GM19372 (cell line): ENCODE data around the gene MRPL48.
"Not testable (repeated sequence)": the region's sequence is repeated elsewhere in the genome, so short reads cannot be mapped to it uniquely, and the experiment has no call there.

ENCODE experiments used
- ATAC-seq: cut with Tn5 transposase; IDR thresholded peaks from one replicate; pipeline ENCODE4 v1.9.1; 2021; ENCODE audit warnings: mild to moderate bottlenecking, low read depth, moderate library complexity; ENCODE audit not compliant: unreplicated experiment

The MRPL48 gene

GRCh38 chr11:73833067-73833466 lies 45.4 kb downstream of the MRPL48 start:
- ATAC-seq = no peak

DNA sequence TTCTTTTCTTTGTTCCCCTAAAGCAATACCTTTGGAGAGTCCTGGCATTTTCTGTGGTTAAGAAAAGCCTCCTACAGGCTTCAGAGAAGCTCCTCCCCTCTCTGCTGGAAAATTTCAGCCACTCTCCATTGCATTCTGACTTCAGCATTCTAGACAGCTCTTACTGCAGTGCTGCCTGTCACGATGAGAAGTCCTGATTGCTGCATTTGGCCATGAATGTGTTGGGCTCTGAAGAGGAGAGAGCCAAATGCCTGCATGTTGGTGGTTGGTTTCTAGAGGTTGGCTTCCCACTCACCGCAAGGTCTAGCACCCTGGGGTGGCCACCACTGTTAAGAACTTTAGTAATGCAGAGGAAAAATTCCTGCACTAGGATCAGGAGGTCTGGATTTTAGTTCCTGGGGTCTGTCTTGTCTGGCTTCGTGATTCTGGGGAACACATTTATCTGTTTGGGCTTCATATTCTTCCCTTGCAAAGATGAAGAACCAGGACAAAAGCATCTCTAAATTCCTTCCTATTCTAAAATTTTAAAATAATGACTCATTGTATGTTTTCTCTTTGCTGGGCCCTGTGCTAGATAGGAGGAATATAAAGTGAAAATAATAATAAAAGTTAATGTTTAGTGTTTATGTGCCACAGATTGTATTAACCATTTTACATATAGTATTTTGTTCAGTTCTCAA lies 50.9 kb downstream of the MRPL48 start:
- ATAC-seq = no peak

- ATAC-seq = no peak
Measured at GRCh38 chr11:73839123-73839457, 51.4 kb downstream of the MRPL48 start.

DNA sequence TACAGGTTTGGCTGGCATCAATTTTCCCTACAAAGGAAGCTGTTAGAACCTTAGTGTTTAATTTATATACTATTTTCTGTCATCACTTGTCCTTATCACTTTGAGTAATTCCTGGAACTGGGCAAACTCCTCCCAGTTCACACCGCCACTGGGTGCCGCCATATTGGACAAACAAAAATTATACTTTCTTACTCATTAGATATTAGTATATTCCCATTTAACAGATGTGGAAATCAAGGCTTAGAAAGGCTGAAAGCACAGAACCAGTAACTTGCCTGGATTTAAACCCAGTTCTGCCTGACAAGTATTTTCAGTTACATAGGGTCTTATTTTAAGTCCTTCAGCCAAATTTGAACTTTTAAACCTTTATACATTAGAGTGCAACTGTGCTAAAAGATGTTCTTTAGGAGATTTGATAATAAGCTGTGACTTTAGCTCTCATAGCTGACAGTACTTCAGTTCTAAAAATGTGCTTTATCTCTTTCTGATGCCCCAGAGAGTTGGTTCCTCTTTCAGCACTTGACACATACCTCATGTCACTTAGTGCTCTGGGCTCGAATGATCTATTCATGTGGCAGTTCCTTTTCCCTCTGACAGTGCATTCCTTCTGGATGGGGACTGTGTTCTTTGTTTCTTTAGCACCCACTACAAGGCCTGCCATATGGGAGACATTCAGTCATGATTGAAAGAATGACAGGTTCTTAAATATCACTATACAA lies 63.5 kb downstream of the MRPL48 start:
- no peak for ATAC-seq

DNA sequence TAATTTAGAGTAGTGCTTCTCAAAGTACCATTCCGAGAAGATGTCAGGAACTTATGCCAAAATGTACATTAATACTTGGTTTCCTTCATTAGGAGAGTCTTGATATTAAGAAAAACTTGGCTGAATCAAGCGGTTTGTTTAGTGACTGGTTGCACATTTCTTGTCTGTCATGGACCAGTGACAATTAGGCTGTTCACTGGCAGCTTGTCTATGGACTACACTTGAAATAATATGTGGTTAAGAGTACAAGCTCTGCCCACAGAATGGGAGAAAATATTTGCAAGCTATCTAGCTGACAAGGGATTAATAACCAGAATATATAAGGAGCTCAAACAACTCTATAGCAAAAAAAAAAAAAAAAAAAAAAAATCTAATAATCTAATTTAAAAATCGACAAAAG lies 64.4 kb downstream of the MRPL48 start:
- ATAC-seq = no peak

DNA sequence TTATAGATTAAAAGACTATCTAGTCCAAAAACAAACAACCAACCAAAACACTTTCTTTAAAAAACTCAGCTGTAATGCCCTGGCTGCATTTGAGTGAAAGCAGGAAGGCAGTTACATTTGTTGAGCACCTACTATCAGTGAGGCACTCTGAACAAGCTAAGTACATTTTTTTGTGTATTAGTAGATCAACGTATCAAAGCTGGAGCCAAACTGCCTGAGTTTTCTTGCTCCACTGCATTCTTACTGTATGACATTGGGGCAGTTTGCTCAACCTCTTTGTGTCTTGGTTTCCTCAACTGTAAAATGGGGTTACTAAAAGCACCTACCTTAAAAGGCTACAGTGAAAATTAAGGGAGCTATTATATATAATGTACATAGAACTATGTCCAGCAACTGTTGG lies 67.0 kb downstream of the MRPL48 start:
- ATAC-seq = no peak

- no peak for ATAC-seq
Measured at GRCh38 chr11:73856031-73856567, 68.4 kb downstream of the MRPL48 start.

- ATAC-seq = no peak
Measured at GRCh38 chr11:73859671-73860070, 72.0 kb downstream of the MRPL48 start.

GRCh38 chr11:73860202-73860601 lies 72.5 kb downstream of the MRPL48 start:
- no peak for ATAC-seq

DNA sequence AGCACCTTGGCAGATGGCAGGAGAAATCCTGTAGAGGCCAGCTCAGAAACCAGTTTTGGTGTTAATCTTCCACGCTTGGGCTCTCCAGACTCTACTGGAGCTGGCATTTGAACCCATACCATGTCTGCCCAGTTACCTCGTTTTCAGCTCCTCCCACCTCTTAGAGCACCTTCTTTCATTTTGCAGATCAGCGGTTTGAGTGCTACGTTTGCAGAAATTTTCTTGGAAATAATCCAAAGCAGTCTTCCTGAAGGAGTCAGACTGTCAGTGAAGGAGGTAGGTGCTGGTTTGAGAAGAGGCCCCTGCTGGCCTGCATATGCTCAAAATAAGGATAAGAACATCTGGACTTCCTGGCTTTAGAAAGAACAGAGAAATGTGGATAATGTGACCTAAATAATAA lies 75.3 kb downstream of the MRPL48 start:
- no peak for ATAC-seq

GRCh38 chr11:73866095-73866579 lies 78.5 kb downstream of the MRPL48 start:
- ATAC-seq = no peak

DNA sequence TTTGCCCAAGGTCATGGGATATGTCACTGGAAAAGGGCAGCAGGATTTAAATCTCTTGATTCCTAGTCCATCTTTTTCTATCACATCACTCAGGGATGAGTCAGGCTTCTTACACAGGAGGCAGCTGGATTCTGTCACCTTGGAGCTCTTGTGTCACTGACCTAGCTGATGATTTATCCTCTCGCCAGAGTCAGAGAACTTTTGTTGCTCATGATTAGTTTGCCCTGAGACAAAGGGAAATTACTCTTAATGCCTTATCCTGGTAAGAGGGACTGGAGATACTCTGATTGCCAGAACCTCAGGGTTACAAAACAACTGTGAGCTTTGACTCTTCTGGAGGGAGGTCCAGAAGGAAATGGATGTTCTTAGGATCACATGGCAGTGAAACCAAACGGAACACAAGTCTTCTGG lies 78.9 kb downstream of the MRPL48 start:
- ATAC-seq = no peak

- no peak for ATAC-seq
Measured at GRCh38 chr11:73869332-73869949, 81.8 kb downstream of the MRPL48 start.

DNA sequence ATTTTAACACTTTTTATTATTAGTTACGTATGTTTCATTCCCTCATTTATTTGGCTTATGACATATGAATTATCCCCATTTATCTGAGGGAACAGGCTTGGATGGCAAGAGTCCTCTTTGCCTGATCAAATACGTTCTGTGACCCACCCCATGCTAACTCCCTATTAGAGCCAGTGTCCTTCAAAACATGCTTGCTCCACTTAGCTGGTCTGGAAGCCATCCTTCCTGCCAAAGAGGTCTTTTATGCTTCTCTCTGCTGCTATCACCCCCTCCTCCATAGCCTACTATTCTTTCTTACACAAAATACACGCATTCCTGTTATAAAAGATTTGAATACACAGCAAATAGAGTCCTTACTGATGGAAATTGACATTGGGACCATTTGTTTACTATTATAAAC lies 82.6 kb downstream of the MRPL48 start:
- no peak for ATAC-seq

GRCh38 chr11:73872749-73873357 lies 85.2 kb downstream of the MRPL48 start:
- ATAC-seq = no peak

DNA sequence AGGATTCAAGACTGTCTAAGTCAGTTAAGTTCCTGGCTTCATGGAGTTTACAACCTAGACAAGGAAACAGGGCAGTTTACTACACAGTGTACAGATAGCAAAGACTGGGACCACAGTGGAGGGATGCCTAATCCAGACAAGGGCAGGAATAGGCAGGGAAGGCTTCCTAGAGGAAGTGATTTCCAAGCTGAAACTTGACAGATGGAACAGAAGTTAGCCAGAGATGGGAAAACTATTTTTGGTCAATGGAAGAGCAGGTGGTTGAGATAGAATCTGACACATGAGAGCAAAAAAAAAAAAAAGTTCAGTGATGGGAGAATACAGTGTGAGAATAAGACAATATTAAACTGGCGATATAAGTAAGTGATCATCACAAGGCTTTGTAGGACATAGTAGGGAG lies 87.7 kb downstream of the MRPL48 start:
- ATAC-seq = no peak

GRCh38 chr11:73875840-73876239 lies 88.2 kb downstream of the MRPL48 start:
- no peak for ATAC-seq

DNA sequence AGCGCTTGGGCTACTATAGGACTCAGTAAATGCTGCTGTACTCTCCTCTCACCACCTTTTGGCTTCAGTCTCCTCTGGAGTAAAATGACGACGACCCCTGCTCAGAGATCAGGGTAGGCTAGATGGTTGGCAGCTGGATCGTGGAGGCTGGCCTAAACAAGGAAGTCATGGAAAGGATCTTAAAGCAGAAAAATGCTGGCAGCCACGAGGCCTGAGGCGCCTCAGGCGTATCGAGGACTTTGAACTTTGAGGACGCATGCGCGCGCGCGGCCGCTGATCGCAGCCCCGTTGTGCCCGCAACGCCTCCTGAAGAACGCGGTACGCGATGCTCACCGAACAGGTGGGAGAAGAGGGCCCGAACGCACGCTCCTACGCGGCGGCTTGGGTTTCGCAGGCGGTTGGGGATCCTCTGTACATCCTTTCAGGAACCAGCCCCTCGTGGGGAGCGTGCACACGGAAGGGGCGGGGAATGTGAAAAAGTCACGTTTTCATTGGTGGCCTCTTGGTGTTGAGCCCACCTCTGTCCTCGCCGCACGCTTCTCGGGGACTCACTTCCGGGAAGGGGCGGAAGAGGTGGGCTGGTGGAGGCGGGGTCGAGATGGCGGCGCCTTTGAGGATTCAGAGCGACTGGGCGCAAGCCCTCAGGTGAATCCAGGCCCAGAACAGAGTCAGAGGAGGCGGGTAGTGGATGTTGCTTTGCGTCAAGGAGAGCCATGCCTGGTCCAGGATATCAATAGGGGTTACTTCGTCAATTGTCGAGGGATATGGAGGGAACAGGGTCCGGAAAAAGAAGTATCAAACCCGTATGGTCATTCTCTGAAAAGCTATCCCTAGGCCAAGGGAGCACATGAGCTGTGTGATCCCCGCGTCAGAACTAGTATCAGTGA lies 89.0 kb downstream of the MRPL48 start, which contains the start of the genes COA4 and PAAF1:
Gene COA4, minus strand, starts transcription at position 423 of the 887 bp plus-strand sequence. CDS start 3,468 bp downstream, outside the sequence.
Gene PAAF1, plus strand, starts transcription at position 576 of the 887 bp plus-strand sequence. Its CDS starts 23 bp downstream, at position 599.
- ATAC-seq = peak; percentile 97

GRCh38 chr11:73878771-73879170 lies 91.1 kb downstream of the MRPL48 start:
- no peak for ATAC-seq

DNA sequence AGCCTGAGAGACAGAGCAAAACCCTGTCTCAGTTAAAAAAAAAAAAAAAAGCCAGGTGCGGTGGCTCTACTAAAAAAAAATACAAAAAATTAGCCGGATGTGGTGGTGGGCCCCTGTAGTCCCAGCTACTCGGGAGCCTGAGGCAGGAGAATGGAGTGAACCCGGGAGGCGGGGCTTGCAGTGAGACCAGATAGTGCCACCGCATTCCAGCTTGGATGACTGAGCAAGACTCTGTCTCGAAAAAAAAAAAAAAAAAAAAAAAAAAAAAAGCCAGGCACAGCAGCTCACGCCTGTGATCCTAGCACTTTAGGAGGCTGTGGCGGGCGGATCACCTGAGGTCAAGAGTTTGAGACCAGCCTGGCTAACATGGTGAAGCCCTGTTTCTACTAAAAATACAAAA lies 92.8 kb downstream of the MRPL48 start:
- ATAC-seq = not testable (repeated sequence)
